Measurements from ENCODE around the gene NHERF1. TPM values are rescaled to one million over a fixed set of nuclear protein-coding genes. Genes with fewer than 3 reads are reported as not detected.

NHERF1 gene
- total RNA-seq, 3 donors from 2014 or later = 15.8 to 82.8 (median 36.4) TPM

Other genes starting within 250 kb of the NHERF1 start
- gene CD300LB, start 217.2 kb upstream of the NHERF1 start, total RNA-seq = under 1 TPM in 2 of 3 donors, not detected in 1; 0.32 to 0.88 TPM
- 1 to 10 TPM in 1 of 3 donors, under 1 TPM in 2; 0.33 to 2.1 (median 0.59) TPM for gene CD300C, start 202.5 kb upstream of the NHERF1 start, total RNA-seq
- 1 to 10 TPM in 1 of 3 donors, not detected in 2; 1.5 TPM for gene CD300H, start 181.1 kb upstream of the NHERF1 start, total RNA-seq
- not detected for gene CD300LD, start 156.3 kb upstream of the NHERF1 start, total RNA-seq
- gene CD300E, start 124.9 kb upstream of the NHERF1 start, total RNA-seq = under 1 TPM; under 0.01 to 0.32 (median 0.29) TPM
- gene CD300LF, start 35.7 kb upstream of the NHERF1 start, total RNA-seq = 1 to 10 TPM in 1 of 3 donors, under 1 TPM in 2; 0.32 to 2.0 (median 0.98) TPM
- 1 to 10 TPM in 2 of 3 donors, under 1 TPM in 1; 0.98 to 2.1 (median 2.0) TPM for gene RAB37, start 11.4 kb upstream of the NHERF1 start, total RNA-seq
- gene NAT9, start 27.7 kb downstream of the NHERF1 start, total RNA-seq = 10 to 100 TPM; 20.6 to 41.3 (median 40.0) TPM
- under 1 TPM in 1 of 3 donors, not detected in 2; 0.48 TPM for gene GRIN2C, start 111.3 kb downstream of the NHERF1 start, total RNA-seq
- gene FDXR, start 124.4 kb downstream of the NHERF1 start, total RNA-seq = 1 to 10 TPM; 7.3 to 9.3 (median 8.8) TPM
- gene FADS6, start 145.0 kb downstream of the NHERF1 start, total RNA-seq = under 1 TPM in 2 of 3 donors, not detected in 1; 0.33 to 0.80 TPM
- gene USH1G, start 174.6 kb downstream of the NHERF1 start, total RNA-seq = not detected
- gene OTOP2, start 175.6 kb downstream of the NHERF1 start, total RNA-seq = under 1 TPM in 1 of 3 donors, not detected in 2; 0.33 TPM
- gene OTOP3, start 187.3 kb downstream of the NHERF1 start, total RNA-seq = not detected
- 10 to 100 TPM in 2 of 3 donors, 1 to 10 TPM in 1; 6.1 to 46.5 (median 37.3) TPM for gene HID1, start 224.1 kb downstream of the NHERF1 start, total RNA-seq
- 10 to 100 TPM in 1 of 3 donors, 1 to 10 TPM in 2; 8.0 to 13.1 (median 9.2) TPM for gene CDR2L, start 239.0 kb downstream of the NHERF1 start, total RNA-seq

Measured in breast epithelium (tissue), 3 donors.